Kidney glomerular epithelial cell (primary cell): ENCODE results near the gene RIMS4.

Experiments
- DNase-seq: peaks from one replicate; lab custom pipeline; 2025; lab: John Stamatoyannopoulos, UW

The RIMS4 gene

GRCh38 chr20:44762466-44763140 is 47.7 kb downstream of the RIMS4 start:
- DNase-seq: no peak

GRCh38 chr20:44761423-44761822 is 48.9 kb downstream of the RIMS4 start:
- DNase-seq: no peak

- DNase-seq: no peak
Observed at GRCh38 chr20:44759595-44759994, 50.8 kb downstream of the RIMS4 start.

GRCh38 chr20:44758247-44759101 is 51.9 kb downstream of the RIMS4 start:
- no peak for DNase-seq

- DNase-seq: no peak
Observed at GRCh38 chr20:44756956-44757355, 53.4 kb downstream of the RIMS4 start.

GRCh38 chr20:44756011-44756688 is 54.2 kb downstream of the RIMS4 start:
- no peak for DNase-seq

GRCh38 chr20:44754554-44754953 is 55.8 kb downstream of the RIMS4 start:
- DNase-seq: no peak

- DNase-seq: no peak
Observed at GRCh38 chr20:44752099-44752931, 58.0 kb downstream of the RIMS4 start.

GRCh38 chr20:44750081-44750805 is 60.1 kb downstream of the RIMS4 start:
- no peak for DNase-seq

GRCh38 chr20:44748005-44748370 is 62.4 kb downstream of the RIMS4 start:
- DNase-seq: no peak

GRCh38 chr20:44747166-44748004 is 63.0 kb downstream of the RIMS4 start:
- peak; percentile 89 for DNase-seq

- DNase-seq: no peak
Observed at GRCh38 chr20:44746367-44747165, 63.8 kb downstream of the RIMS4 start.

GRCh38 chr20:44745598-44746366 is 64.6 kb downstream of the RIMS4 start, which contains the start of gene KCNK15:
Gene KCNK15 (plus strand): TSS chr20:44745865. CDS start chr20:44745911, 46 bp downstream.
- no peak for DNase-seq

- no peak for DNase-seq
Observed at GRCh38 chr20:44745122-44745597, 65.2 kb downstream of the RIMS4 start.

- DNase-seq: no peak
Observed at GRCh38 chr20:44743916-44744655, 66.3 kb downstream of the RIMS4 start.

- DNase-seq: no peak
Observed at GRCh38 chr20:44743080-44743701, 67.2 kb downstream of the RIMS4 start.
